Measurements from ENCODE around the gene SHFL.

SHFL gene

DNA sequence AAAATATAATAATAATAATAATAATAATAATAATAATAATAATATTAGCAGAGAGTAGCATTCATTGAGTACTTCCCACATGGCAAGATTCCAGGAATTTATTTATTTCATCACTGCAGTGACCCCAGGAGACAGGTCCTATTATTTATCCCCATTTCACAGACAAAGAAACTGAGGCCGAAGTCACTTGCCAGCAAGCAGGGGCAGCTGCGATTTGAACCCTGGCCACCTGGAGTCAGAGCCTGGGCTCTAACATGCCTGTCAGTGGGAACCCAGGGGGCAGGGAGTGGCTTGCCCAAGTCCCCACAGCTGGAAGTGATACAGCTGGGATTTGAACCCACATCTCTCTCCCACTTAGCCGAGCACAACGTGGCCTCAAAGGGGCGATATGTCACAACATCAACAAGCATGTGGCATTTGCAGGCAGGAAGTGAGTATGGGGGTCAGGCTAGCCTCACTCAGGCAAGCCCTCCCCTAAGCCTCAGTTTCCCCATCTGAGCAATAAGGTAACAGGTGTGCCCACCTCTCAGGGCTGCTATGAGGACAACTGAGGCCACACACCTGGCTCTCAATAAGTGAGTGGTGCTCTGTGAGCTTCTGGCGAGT lies 2.9 kb downstream of the SHFL start:
- Histone ChIP-seq H3K27me3 (ENCODE audit: insufficient read depth, low read depth, severe bottlenecking) (peaks cover 10% of the 10 kb centered on the region), H3K4me3 (ENCODE audit: low read depth, low read length) (no peak overlapping the region), H3K27ac (no peak overlapping the region), H3K9me3 (ENCODE audit: severe bottlenecking) (no peaks in the 10 kb centered on the region), H3K36me3 (no peaks in the 10 kb centered on the region; the same call in 1 of the 2 replicates)
- TF ChIP-seq, protein P1, sequence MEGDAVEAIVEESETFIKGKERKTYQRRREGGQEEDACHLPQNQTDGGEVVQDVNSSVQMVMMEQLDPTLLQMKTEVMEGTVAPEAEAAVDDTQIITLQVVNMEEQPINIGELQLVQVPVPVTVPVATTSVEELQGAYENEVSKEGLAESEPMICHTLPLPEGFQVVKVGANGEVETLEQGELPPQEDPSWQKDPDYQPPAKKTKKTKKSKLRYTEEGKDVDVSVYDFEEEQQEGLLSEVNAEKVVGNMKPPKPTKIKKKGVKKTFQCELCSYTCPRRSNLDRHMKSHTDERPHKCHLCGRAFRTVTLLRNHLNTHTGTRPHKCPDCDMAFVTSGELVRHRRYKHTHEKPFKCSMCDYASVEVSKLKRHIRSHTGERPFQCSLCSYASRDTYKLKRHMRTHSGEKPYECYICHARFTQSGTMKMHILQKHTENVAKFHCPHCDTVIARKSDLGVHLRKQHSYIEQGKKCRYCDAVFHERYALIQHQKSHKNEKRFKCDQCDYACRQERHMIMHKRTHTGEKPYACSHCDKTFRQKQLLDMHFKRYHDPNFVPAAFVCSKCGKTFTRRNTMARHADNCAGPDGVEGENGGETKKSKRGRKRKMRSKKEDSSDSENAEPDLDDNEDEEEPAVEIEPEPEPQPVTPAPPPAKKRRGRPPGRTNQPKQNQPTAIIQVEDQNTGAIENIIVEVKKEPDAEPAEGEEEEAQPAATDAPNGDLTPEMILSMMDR (IDR thresholded peaks at IDR 0.05; ENCODE audit: low read depth, low read length): no peak
- no peak for DNase-seq

- Histone ChIP-seq H3K27ac (no peak overlapping the region), H3K9me3 (ENCODE audit: severe bottlenecking) (no peaks in the 10 kb centered on the region), H3K27me3 (ENCODE audit: insufficient read depth, low read depth, severe bottlenecking) (peaks cover 7% of the 10 kb centered on the region), H3K4me3 (ENCODE audit: low read depth, low read length) (no peak overlapping the region), H3K36me3 (no peaks in the 10 kb centered on the region; the same call in 1 of the 2 replicates)
- DNase-seq: no peak
- TF ChIP-seq, protein P1 (IDR thresholded peaks at IDR 0.05; ENCODE audit: low read depth, low read length): no peak
Measured at GRCh38 chr19:10089801-10090375, 3.8 kb downstream of the SHFL start.

- Histone ChIP-seq H3K36me3 (no peaks in the 10 kb centered on the region), H3K9me3 (ENCODE audit: severe bottlenecking) (no peaks in the 10 kb centered on the region), H3K4me3 (ENCODE audit: low read depth, low read length) (no peak overlapping the region), H3K27ac (no peak overlapping the region), H3K27me3 (ENCODE audit: insufficient read depth, low read depth, severe bottlenecking) (no peaks in the 10 kb centered on the region)
- TF ChIP-seq, protein P1 (IDR thresholded peaks at IDR 0.05; ENCODE audit: low read depth, low read length): no peak
- no peak for DNase-seq
Measured at GRCh38 chr19:10091370-10091687, 5.2 kb downstream of the SHFL start.

GRCh38 chr19:10091895-10092641 lies 6.0 kb downstream of the SHFL start:
- Histone ChIP-seq H3K27me3 (ENCODE audit: insufficient read depth, low read depth, severe bottlenecking) (no peaks in the 10 kb centered on the region), H3K4me3 (ENCODE audit: low read depth, low read length) (no peak overlapping the region), H3K9me3 (ENCODE audit: severe bottlenecking) (no peaks in the 10 kb centered on the region), H3K27ac (no peak overlapping the region), H3K36me3 (no peaks in the 10 kb centered on the region)
- TF ChIP-seq, protein P1 (IDR thresholded peaks at IDR 0.05; ENCODE audit: low read depth, low read length): no peak
- DNase-seq: no peak

- H3K4me3 ChIP-seq (ENCODE audit: low read depth, low read length): no peak overlapping the region
- no peak overlapping the region for H3K27ac ChIP-seq
- TF ChIP-seq, protein P1 (IDR thresholded peaks at IDR 0.05; ENCODE audit: low read depth, low read length): no peak
- DNase-seq: no peak
- H3K9me3 ChIP-seq (ENCODE audit: severe bottlenecking): no peaks in the 10 kb centered on the region
- H3K27me3 ChIP-seq (ENCODE audit: insufficient read depth, low read depth, severe bottlenecking): no peaks in the 10 kb centered on the region
- no peaks in the 10 kb centered on the region for H3K36me3 ChIP-seq
Measured at GRCh38 chr19:10092648-10093294, 6.7 kb downstream of the SHFL start.

Data from WERI-Rb-1 (cell line).